Kidney (tissue), 14 donors: Measurements from ENCODE around the gene ZNF184. TPM values are rescaled to one million over a fixed set of nuclear protein-coding genes. Genes with fewer than 3 reads are reported as not detected.

Experiments used
- DNase-seq, 5 donors: peaks; one replicate each; pipeline ENCODE4 v3.0.0-alpha.2; 2013 to 2020
- FAIRE-seq: peaks from 2 replicates; lab custom pipeline; 2012; peaks lifted over from hg19 to GRCh38; lab: Jason Lieb, UNC
- H3K27ac ChIP-seq, 2 donors: one replicate each; pipeline ENCODE4 v1.7.0; 2013; ENCODE audit warnings: low read depth in 2 of 2, low read length in 2 of 2, inconsistent platforms in 1 of 2
- H3K27me3 ChIP-seq: one replicate; pipeline ENCODE4 v1.7.1; 2013; ENCODE audit warnings: low read length, inconsistent platforms; ENCODE audit not compliant: control insufficient read depth, insufficient read depth
- H3K36me3 ChIP-seq, 3 donors: one replicate each; pipeline versions ENCODE4 v1.7.0 to v1.7.1; 2013; ENCODE audit warnings: low read length in 3 of 3, control low read depth in 1 of 3, inconsistent platforms in 1 of 3; ENCODE audit not compliant: insufficient read depth in 3 of 3, control insufficient read depth in 2 of 3
- H3K4me1 ChIP-seq, 3 donors: one replicate each; pipeline versions ENCODE4 v1.7.0 to v1.7.1; 2013; ENCODE audit warnings: low read length in 3 of 3, inconsistent platforms in 1 of 3, low read depth in 1 of 3; ENCODE audit not compliant: control insufficient read depth in 2 of 3, insufficient read depth in 2 of 3
- H3K4me3 ChIP-seq, 3 donors: one replicate each; pipeline versions ENCODE4 v1.7.0 to v1.8.1; 2013; ENCODE audit warnings: low read length in 3 of 3, control low read depth in 1 of 3, inconsistent platforms in 1 of 3
- H3K9ac ChIP-seq, 3 donors: one replicate each; pipeline versions ENCODE4 v1.7.0 to v1.7.1; 2013; ENCODE audit warnings: low read length in 3 of 3, control low read depth in 1 of 3, inconsistent platforms in 1 of 3
- H3K9me3 ChIP-seq, 3 donors: one replicate each; pipeline versions ENCODE4 v1.7.0 to v1.7.1; 2013; ENCODE audit warnings: low read length in 3 of 3, control low read depth in 1 of 3, inconsistent platforms in 1 of 3; ENCODE audit not compliant: control insufficient read depth in 2 of 3, insufficient read depth in 1 of 3
- intact Hi-C: fragments of 100-400 bp; cut with DNase I; formaldehyde crosslinking; loops from one replicate; pipeline ENCODE4 v1.11.1; 2022
- polyA plus RNA-seq: library from polyadenylated mRNA; stranded (reverse); fragments of 350-450 nt; fragmentation: Illumina TruSeq; extraction: RNeasy Lipid Tissue Mini Kit (QIAGEN cat#74804); gene quantifications from one replicate; pipeline ENCODE4 v1.2.3, GENCODE V29; 2014; ENCODE audit warnings: low read depth, low replicate concordance; ENCODE audit not compliant: insufficient read depth
- total RNA-seq: library from RNA; stranded (reverse); fragmentation: NEBNext Ultra II Directional; extraction: Animal tissue kit (Norgen Biotek cat#: 25700); gene quantifications from one replicate; pipeline ENCODE4 v1.2.1, GENCODE V29; 2021
- TF ChIP-seq, protein P1 (sequence below): IDR thresholded peaks from 3 replicates; pipeline ENCODE4 v1.5.1; 2012; ENCODE audit warnings: mild to moderate bottlenecking, moderate library complexity, borderline replicate concordance; ENCODE audit not compliant: insufficient read depth; ENCODE audit errors: extremely low read depth
- donor health status: control.
- donor health status: control.
- donor health status: control.
- donor health status: control.
- donor health status: control.
- donor health status: DM: yes; HTN: yes; CAD: no.
- donor health status: Normal renal cell carcinoma (clear cell type).

Gene ZNF184
- total and polyA plus RNA-seq, 2 donors from 2014 or later, result 4.4 to 8.0 TPM

DNA sequence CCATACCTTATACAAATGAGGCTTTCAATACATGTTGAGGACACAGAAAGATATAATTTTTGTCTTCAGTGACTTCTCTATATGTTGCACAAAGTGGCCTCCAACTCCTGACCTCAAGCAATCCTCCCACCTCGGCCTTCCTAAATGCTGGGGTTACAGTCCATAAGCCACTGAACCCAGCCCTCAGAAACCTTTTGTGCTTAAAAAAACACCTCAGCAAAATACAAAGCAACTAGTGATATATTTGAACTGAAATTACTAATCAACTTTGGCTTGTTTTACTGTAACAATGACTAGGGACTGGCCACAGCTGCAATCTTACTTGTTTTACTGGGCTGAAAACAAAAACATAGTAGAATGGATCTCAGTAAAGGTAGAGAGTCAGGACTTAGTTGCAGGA lies 3.2 kb upstream of the ZNF184 start:
- peaks cover 0 to 4% (median 0%) of the 10 kb centered on the region in 3 donors for H3K4me1 ChIP-seq
- H3K36me3 ChIP-seq, result no peaks in the 10 kb centered on the region
- FAIRE-seq (no peak), DNase-seq (no peak)
- no peaks in the 10 kb centered on the region for H3K9me3 ChIP-seq
- H3K27ac ChIP-seq, result no peak overlapping the region
- TF ChIP-seq, protein P1, sequence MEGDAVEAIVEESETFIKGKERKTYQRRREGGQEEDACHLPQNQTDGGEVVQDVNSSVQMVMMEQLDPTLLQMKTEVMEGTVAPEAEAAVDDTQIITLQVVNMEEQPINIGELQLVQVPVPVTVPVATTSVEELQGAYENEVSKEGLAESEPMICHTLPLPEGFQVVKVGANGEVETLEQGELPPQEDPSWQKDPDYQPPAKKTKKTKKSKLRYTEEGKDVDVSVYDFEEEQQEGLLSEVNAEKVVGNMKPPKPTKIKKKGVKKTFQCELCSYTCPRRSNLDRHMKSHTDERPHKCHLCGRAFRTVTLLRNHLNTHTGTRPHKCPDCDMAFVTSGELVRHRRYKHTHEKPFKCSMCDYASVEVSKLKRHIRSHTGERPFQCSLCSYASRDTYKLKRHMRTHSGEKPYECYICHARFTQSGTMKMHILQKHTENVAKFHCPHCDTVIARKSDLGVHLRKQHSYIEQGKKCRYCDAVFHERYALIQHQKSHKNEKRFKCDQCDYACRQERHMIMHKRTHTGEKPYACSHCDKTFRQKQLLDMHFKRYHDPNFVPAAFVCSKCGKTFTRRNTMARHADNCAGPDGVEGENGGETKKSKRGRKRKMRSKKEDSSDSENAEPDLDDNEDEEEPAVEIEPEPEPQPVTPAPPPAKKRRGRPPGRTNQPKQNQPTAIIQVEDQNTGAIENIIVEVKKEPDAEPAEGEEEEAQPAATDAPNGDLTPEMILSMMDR, result no peak
- intact Hi-C loops, result no loop called here
- H3K4me3 ChIP-seq, result no peak overlapping the region
- no peak overlapping the region for H3K9ac ChIP-seq
- H3K27me3 ChIP-seq, result no peaks in the 10 kb centered on the region

DNA sequence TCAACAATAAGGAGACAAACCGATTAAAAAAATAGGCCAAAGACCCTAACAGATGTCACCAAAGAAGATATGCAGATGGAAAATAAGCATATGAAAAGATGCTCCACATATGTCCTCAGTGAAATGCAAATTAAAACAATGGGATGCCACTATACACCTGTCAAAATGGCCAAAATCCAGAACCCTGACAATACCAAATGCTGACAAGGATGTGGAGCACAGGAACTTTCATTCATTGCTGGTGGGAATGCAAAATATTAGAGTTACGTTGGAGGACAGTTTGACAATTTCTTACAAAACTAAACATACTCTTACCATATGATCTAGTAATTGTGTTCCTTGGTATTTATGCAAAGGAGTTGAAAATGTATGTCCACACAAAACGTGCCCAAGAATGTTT lies 1.8 kb upstream of the ZNF184 start:
- Histone ChIP-seq H3K4me1 (peaks cover 0 to 4% (median 0%) of the 10 kb centered on the region in 3 donors), H3K27me3 (no peaks in the 10 kb centered on the region), H3K4me3 (no peak overlapping the region), H3K27ac (no peak overlapping the region), H3K36me3 (no peaks in the 10 kb centered on the region), H3K9me3 (no peaks in the 10 kb centered on the region), H3K9ac (no peak overlapping the region)
- TF ChIP-seq, protein P1, result no peak
- FAIRE-seq (no peak), DNase-seq (no peak)
- intact Hi-C loops, result no loop called here

DNA sequence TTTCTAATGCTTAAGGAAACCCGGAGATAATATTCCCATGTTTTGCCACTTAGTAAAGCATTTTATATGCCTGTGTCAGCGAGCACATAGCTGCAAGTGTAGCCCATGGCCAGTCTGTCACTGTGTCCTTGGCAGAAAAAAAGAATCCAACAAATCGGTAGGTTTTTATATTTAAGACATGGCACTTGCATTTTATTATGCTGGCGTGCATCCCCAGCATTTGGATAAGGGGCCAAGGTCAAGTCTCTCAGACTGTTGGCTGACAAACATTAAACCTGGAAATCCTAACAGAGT lies 1.2 kb upstream of the ZNF184 start:
- Histone ChIP-seq H3K36me3 (no peaks in the 10 kb centered on the region), H3K4me3 (peak overlapping the region in 1 of 3 donors; percentile 91), H3K27ac (no peak overlapping the region), H3K27me3 (no peaks in the 10 kb centered on the region), H3K4me1 (peaks cover 0 to 4% (median 0%) of the 10 kb centered on the region in 3 donors), H3K9me3 (no peaks in the 10 kb centered on the region), H3K9ac (no peak overlapping the region)
- intact Hi-C loops, result no loop called here
- DNase-seq (no peak), FAIRE-seq (no peak)
- TF ChIP-seq, protein P1, result no peak

DNA sequence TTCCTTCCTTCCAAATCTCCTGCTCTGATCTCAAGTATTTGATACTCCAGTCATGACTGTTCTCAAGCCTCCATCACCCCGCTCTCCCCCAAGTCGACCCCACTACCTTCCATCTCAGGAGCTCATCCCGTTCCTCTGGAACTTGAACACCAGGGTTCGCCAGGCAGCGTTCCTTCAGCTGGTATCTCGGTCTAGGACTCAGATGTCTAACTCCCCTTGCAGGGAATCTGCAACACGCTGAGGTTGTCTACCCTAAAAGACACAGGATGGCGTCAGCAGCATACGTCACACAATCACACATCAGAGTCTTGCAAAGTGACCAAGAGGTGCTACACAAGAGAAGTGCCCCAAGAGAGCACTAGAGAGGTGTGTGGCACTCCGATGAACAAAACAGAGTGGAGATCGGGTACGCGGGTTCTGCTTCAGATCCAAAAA lies 706 bp downstream of the ZNF184 start:
- Histone ChIP-seq H3K4me1 (no peaks in the 10 kb centered on the region), H3K9ac (peak overlapping the region; percentile 13 to 90 (median 72)), H3K27me3 (no peaks in the 10 kb centered on the region), H3K9me3 (no peaks in the 10 kb centered on the region), H3K36me3 (peaks cover 0 to 16% (median 0%) of the 10 kb centered on the region in 3 donors), H3K4me3 (peak overlapping the region; percentile 73 to 94 (median 91)), H3K27ac (peak overlapping the region; percentile 86 to 89)
- TF ChIP-seq, protein P1, result no peak
- FAIRE-seq, result no peak
- intact Hi-C loops, result no loop called here
- peak; percentile 64 to 94 (median 88) for DNase-seq
